Choroid plexus epithelial cell (primary cell): Measurements from ENCODE around the gene DLGAP1.

ENCODE experiments used
- DNase-seq: peaks from one replicate; pipeline ENCODE4 v3.0.0-alpha.2; 2010; ENCODE audit warnings: low read depth
- H3K4me3 ChIP-seq: 2 replicates; pipeline ENCODE4 v1.5.1; 2011; ENCODE audit warnings: low read depth, mild to moderate bottlenecking, control low read depth, low read length, moderate library complexity
- CTCF ChIP-seq: conservative IDR thresholded peaks from 2 replicates; pipeline ENCODE4 v1.5.1; 2011; ENCODE audit warnings: low read depth, mild to moderate bottlenecking, control low read depth, inconsistent platforms, low read length, moderate library complexity

DLGAP1 gene

DNA sequence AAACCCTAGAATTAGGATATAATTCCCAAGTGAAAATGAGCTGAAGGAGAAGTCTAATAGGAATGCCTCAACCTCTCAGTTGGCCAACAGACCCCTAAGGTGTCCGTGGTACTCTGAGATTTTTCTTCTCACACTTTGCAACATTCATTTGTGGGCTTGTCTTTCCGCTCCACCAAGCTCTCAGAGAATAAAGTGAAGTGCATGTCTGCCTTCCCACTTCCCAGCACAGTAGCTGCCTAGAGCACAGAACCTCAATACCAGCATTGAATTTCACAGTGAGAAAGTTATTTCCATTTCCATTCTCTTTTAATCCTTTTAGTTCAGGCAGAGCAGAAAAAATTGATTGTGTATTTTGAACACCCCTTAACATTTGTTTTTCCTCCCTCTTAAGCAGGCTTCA lies 553.3 kb downstream of the DLGAP1 start:
- no peak for TF ChIP-seq CTCF
- H3K4me3 ChIP-seq = no peak overlapping the region
- DNase-seq = no peak

- no peak overlapping the region for H3K4me3 ChIP-seq
- no peak for DNase-seq
- TF ChIP-seq CTCF = no peak
Measured at GRCh38 chr18:3901042-3901441, 554.1 kb downstream of the DLGAP1 start.

DNA sequence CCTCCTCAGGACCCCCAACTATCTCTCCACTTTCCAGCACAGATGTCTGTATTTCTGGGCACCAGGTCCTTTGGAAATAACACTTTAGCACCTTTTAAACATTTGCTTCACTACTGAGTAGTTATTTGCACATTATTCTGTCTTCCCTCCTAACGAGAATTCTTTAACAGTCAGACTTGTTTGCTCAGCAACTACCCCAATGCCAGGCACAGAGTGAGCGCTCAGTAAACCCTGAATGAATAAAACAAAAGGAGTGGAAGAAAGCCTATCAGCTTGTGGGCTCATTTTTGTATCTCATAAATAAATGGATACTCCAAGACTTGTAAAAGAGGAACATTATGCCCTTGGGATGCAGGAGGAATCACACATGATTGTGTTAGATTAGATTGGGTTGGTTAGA lies 554.8 kb downstream of the DLGAP1 start:
- DNase-seq = no peak
- H3K4me3 ChIP-seq = no peak overlapping the region
- TF ChIP-seq CTCF = no peak

DNA sequence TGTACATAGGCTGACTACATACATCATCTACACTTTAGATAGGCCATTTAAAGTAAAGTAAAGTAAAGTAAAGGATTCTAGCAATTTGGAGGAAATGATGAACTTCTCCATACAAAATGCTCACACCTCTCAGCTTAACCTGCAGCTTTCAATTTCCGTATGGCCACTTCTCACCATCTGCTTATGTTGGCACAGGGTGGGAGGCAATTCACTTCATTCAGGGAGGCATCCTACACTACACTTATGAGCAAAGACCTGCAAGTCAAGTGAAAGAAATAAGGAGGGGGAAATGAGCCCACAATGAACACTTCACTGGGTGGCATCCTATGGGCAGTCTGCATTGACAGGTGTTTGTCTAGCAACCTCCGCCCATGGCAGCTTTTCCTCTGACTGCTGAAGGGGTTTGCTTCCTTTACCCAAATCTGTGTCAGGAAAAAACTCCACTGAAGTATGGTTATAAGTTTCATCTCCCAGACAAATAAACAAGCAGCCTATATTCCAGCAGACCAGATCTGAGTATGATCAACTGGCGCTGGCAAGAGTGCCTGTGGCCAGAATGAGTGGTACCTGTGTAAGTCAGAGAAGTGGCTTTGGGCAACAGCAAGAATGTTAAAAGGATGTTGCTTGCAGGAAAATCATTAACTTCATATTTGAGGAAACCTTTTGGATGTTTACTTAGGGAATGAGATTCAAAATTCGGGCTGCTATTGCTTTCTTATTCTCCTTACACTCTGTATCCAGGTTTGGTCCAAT lies 556.1 kb downstream of the DLGAP1 start:
- no peak for TF ChIP-seq CTCF
- no peak for DNase-seq
- H3K4me3 ChIP-seq = no peak overlapping the region

DNA sequence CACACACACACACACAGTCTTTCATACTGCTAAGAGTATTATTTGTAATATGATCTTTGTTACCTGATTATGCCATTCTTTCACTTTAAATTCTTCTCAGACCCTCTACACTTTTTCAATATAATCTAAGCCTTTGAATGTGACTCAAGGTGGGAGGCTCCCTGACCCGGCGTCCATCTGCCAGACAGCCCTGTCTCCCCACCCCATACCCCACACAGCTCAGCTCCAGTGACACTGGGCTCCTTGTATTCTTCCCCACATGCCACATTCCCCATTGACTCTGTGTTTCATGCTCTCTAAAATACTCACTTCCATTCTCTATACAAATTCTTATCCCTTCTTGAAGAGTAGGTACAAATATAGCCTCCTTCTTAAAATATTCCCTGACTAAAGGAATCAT lies 563.0 kb downstream of the DLGAP1 start:
- H3K4me3 ChIP-seq = no peak overlapping the region
- DNase-seq = no peak
- TF ChIP-seq CTCF = no peak

DNA sequence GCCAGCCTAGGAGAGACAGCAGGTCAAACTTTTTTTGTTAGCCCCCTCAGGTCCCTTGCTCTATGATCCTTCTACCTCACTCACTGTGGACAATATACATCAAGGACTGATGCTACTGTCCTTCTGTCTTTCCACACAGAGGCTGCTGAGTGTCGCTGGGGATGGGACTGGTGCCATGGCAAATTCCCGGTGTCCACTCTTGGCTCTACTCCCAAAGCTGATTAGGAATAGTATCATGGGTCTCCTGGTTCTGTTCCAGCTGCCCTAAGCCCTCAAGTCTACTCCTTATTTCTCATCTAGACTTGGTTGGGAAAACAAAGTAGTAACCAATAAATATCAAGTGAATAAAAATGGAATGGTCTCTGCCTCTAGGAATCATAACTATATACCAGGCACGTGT lies 563.9 kb downstream of the DLGAP1 start:
- no peak overlapping the region for H3K4me3 ChIP-seq
- no peak for DNase-seq
- no peak for TF ChIP-seq CTCF

DNA sequence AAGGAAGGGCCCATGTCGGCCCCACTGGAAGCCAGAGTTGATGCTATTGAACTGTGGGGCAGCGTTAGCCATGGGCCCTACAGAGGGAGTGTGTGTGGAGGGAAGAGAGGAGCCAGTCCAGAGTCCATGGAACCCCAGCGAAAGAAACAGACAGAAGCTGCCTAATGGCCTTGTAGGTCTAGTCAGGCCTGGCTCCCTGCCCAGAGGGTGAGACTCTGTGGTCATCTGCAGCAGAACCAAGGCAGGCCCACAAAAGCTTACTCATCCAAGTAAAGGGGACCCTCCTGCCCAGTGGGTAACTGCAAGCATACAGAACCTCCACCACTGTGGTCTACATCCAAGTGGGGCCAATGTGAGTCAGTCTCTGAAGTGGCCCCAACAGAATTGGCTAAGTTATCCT lies 565.3 kb downstream of the DLGAP1 start:
- peak; percentile 46 for DNase-seq
- TF ChIP-seq CTCF = no peak
- no peak overlapping the region for H3K4me3 ChIP-seq
